GM18519 (cell line): ENCODE measurements around the gene NFYC.
"Not testable (repeated sequence)": the region's sequence is repeated elsewhere in the genome, so short reads cannot be mapped to it uniquely, and the experiment has no call there.

ENCODE experiments used
- ATAC-seq: cut with Tn5 transposase; IDR thresholded peaks from one replicate; pipeline ENCODE4 v1.9.1; 2021; ENCODE audit warnings: mild to moderate bottlenecking, moderate library complexity; ENCODE audit not compliant: unreplicated experiment, low FRiP score

The NFYC gene

GRCh38 chr1:40704817-40705733 lies 13.6 kb downstream of the NFYC start:
- no peak for ATAC-seq

GRCh38 chr1:40706626-40707025 lies 15.1 kb downstream of the NFYC start:
- no peak for ATAC-seq

GRCh38 chr1:40708750-40709099 lies 17.2 kb downstream of the NFYC start:
- ATAC-seq, result peak; percentile 42

- peak; percentile 80 for ATAC-seq
These were observed 17.7 kb downstream of the NFYC start for GRCh38 chr1:40709100-40709801.

- ATAC-seq, result no peak
These were observed 18.3 kb downstream of the NFYC start for GRCh38 chr1:40709802-40710278.

- ATAC-seq, result no peak
These were observed 19.2 kb downstream of the NFYC start for GRCh38 chr1:40710581-40711315.

GRCh38 chr1:40711465-40712404 lies 20.2 kb downstream of the NFYC start:
- no peak for ATAC-seq

- ATAC-seq, result no peak
These were observed 21.0 kb downstream of the NFYC start for GRCh38 chr1:40712405-40712944.

- no peak for ATAC-seq
These were observed 21.5 kb downstream of the NFYC start for GRCh38 chr1:40712997-40713396.

GRCh38 chr1:40715491-40716059 lies 24.1 kb downstream of the NFYC start:
- ATAC-seq, result no peak

GRCh38 chr1:40717065-40717464 lies 25.6 kb downstream of the NFYC start:
- ATAC-seq, result no peak

- ATAC-seq, result no peak
These were observed 26.5 kb downstream of the NFYC start for GRCh38 chr1:40717955-40718354.

GRCh38 chr1:40720493-40720892 lies 29.0 kb downstream of the NFYC start:
- ATAC-seq, result no peak

- ATAC-seq, result no peak
These were observed 31.1 kb downstream of the NFYC start for GRCh38 chr1:40722622-40723021.

- no peak for ATAC-seq
These were observed 31.9 kb downstream of the NFYC start for GRCh38 chr1:40723196-40723955.

- not testable (repeated sequence) for ATAC-seq
These were observed 36.2 kb downstream of the NFYC start for GRCh38 chr1:40727662-40728061.

GRCh38 chr1:40729316-40729862 lies 37.9 kb downstream of the NFYC start:
- ATAC-seq, result not testable (repeated sequence)

GRCh38 chr1:40732756-40733301 lies 41.3 kb downstream of the NFYC start:
- ATAC-seq, result no peak
